Testis (tissue), 3 donors: ENCODE measurements around the gene ATP7B. TPM values are rescaled to one million over a fixed set of nuclear protein-coding genes. Genes with fewer than 3 reads are reported as not detected.

ENCODE experiments used
- DNase-seq: peaks from one replicate; pipeline ENCODE4 v3.0.0-alpha.2; 2019
- H3K27ac ChIP-seq, 2 donors: fragments of 200-600 bp; sonication (generic); one replicate each; pipeline ENCODE4 v1.5.1; 2019
- H3K27me3 ChIP-seq: fragments of 200-600 bp; sonication (generic); one replicate; pipeline ENCODE4 v1.5.1; 2019
- H3K36me3 ChIP-seq: fragments of 200-600 bp; sonication (generic); one replicate; pipeline ENCODE4 v1.5.1; 2017; ENCODE audit warnings: low read depth; ENCODE audit errors: missing control alignments
- H3K4me1 ChIP-seq: fragments of 200-600 bp; sonication (generic); one replicate; pipeline ENCODE4 v1.5.1; 2019
- H3K4me3 ChIP-seq, 2 donors: fragments of 200-600 bp; sonication (generic); one replicate each; pipeline ENCODE4 v1.5.1; 2017 to 2019
- H3K9me3 ChIP-seq: fragments of 200-600 bp; sonication (generic); one replicate; pipeline ENCODE4 v1.5.1; 2017
- POLR2A ChIP-seq: fragments of 450-650 bp; IDR thresholded peaks from one replicate; pipeline ENCODE4 v1.6.1; 2017; ENCODE audit warnings: antibody characterized with exemption, mild to moderate bottlenecking, moderate library complexity
- WGBS, 2 donors: methylation state at CpG; one replicate each; pipeline ENCODE4 v1.1.5; 2018; 5-methylcytosine and 5-hydroxymethylcytosine counted together
- intact Hi-C: fragments of 100-400 bp; cut with DNase I; formaldehyde crosslinking; loops from one replicate; pipeline ENCODE4 v1.15.1; 2023; ENCODE audit warnings: low total_unique reads
- polyA plus RNA-seq: library from polyadenylated mRNA; stranded (reverse); fragments of 350-450 nt; fragmentation: Illumina TruSeq; extraction: RNeasy Lipid Tissue Mini Kit (QIAGEN cat#74804); gene quantifications from one replicate; pipeline ENCODE4 v1.2.3, GENCODE V29; 2014; ENCODE audit warnings: low read depth, low replicate concordance; ENCODE audit not compliant: insufficient read depth
- total RNA-seq, 2 donors: library from RNA; depleted of rRNA; stranded (reverse); fragments of >200 nt; gene quantifications; one replicate each; pipeline ENCODE4 v1.2.3, GENCODE V29; 2016
- TF ChIP-seq, protein P1 (sequence below), 3 experiments: fragments of 450-650 bp in 2 of 3; fragments of 200-600 bp in 1 of 3; sonication (generic) in 1 of 3; IDR thresholded peaks; one replicate each; pipeline ENCODE4 v1.5.1; 2016 to 2019; ENCODE audit warnings: antibody characterized with exemption in 3 of 3, mild to moderate bottlenecking in 2 of 3, moderate library complexity in 1 of 3

ATP7B gene
- total and polyA plus RNA-seq, 3 donors from 2014 or later: 18.7 to 47.9 (median 41.3) TPM

DNA sequence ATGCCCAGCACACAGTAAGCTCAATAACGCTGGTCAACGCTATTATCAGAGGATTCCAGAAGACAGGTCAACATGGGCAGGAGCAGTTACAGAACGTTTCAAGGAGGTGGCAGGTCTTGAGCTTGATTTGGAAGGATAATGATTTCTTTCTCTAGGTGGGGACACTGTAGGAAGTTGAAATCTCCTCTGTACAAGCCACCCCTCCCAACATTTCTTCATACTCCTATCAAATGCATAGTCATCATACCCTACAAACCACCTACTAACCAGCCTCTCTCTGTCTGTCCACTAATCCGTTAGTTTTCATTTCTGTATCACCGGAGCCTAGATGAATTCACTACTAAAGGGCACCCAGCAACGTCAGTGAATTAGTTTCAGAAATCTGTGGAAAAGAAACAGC lies 1.3 kb downstream of the ATP7B start:
- Histone ChIP-seq H3K9me3 (no peaks in the 10 kb centered on the region), H3K27me3 (no peaks in the 10 kb centered on the region), H3K36me3 (no peaks in the 10 kb centered on the region), H3K4me3 (no peak overlapping the region), H3K4me1 (peaks cover 5% of the 10 kb centered on the region), H3K27ac (no peak overlapping the region)
- intact Hi-C loops: no loop called here
- TF ChIP-seq POLR2A: no peak
- TF ChIP-seq, protein P1, sequence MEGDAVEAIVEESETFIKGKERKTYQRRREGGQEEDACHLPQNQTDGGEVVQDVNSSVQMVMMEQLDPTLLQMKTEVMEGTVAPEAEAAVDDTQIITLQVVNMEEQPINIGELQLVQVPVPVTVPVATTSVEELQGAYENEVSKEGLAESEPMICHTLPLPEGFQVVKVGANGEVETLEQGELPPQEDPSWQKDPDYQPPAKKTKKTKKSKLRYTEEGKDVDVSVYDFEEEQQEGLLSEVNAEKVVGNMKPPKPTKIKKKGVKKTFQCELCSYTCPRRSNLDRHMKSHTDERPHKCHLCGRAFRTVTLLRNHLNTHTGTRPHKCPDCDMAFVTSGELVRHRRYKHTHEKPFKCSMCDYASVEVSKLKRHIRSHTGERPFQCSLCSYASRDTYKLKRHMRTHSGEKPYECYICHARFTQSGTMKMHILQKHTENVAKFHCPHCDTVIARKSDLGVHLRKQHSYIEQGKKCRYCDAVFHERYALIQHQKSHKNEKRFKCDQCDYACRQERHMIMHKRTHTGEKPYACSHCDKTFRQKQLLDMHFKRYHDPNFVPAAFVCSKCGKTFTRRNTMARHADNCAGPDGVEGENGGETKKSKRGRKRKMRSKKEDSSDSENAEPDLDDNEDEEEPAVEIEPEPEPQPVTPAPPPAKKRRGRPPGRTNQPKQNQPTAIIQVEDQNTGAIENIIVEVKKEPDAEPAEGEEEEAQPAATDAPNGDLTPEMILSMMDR (IDR thresholded peaks at IDR 0.05): no peak
- no peak for DNase-seq
- WGBS, 2 donors: 50 to 64% methylated on average over 6 of the region's 6 CpGs

DNA sequence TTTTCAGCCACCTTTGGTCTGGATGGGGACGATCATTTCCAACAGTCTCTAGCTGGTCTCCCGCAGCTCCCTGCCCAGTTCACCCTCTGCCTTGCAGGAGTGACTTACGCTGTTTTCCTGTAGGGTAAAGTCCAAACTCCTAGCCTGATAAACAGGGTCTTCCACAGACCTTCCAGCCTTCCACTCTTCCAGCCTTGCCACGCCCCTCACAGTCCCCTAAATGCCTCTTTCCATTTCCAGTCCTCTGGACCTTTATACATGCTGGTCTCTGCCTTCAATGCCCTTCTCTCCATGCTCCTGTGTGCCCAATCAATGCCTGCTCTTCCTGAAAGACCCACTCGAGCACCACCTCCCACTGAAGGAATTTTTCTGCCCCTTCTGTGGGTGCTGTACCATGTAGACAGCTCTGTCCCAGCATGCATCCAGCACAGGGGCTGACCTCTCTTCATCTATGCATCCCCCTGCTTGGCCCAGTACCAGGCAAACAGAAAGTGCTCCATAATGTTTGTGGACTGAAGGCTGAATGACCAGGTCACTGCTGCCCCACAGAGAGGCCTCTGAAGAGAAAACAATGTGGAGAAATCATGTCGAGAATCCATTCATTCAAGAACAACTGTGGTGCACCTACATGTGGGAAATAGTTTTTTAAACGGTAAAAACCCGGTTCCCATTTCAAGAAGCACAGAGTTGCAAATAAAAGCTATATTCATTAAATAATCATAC lies 4.6 kb downstream of the ATP7B start:
- H3K9me3 ChIP-seq: no peaks in the 10 kb centered on the region
- H3K27ac ChIP-seq: no peak overlapping the region
- no peaks in the 10 kb centered on the region for H3K36me3 ChIP-seq
- 91 to 95% methylated on average over 8 of the region's 8 CpGs for WGBS, 2 donors
- TF ChIP-seq, protein P1 (IDR thresholded peaks at IDR 0.05): no peak
- no peak for TF ChIP-seq POLR2A
- DNase-seq: no peak
- H3K4me1 ChIP-seq: peaks cover 5% of the 10 kb centered on the region
- H3K27me3 ChIP-seq: no peaks in the 10 kb centered on the region
- H3K4me3 ChIP-seq: no peak overlapping the region
- intact Hi-C loops: no loop called here

DNA sequence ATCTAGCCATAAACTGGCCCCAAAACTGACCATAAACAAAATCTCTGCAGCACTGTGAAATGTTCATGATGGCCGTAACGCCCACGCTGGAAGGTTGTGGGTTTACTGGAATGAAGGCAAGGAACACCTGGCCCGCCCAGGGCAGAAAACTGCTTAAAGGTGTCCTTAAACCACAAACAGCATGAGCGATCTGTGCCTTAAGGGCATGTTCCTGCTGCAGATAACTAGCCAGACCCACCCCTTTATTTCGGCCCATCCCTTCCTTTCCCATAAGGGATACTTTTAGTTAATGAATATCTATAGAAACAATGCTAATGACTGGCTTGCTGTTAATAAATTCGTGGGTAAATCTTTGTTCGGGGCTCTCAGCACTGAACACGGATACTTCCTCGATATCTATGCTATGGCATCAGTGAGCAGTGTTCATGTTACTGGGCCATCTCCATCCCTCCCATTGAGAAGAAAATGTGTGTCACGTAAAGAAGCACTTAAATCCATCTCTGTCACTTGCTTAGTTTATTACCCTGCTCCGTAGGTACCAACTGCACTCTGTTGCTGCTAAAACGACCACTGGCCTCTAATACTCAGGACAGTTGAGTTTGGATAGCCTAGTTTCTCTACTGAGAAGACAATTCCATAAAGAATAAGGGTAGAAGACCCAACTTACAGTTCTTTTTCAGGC lies 5.3 kb downstream of the ATP7B start:
- TF ChIP-seq POLR2A: no peak
- TF ChIP-seq, protein P1 (IDR thresholded peaks at IDR 0.05): no peak
- no peaks in the 10 kb centered on the region for H3K9me3 ChIP-seq
- DNase-seq: no peak
- H3K4me1 ChIP-seq: peaks cover 3% of the 10 kb centered on the region
- H3K36me3 ChIP-seq: no peaks in the 10 kb centered on the region
- H3K27me3 ChIP-seq: no peaks in the 10 kb centered on the region
- intact Hi-C loops: no loop called here
- no peak overlapping the region for H3K4me3 ChIP-seq
- no peak overlapping the region for H3K27ac ChIP-seq
- 89 to 92% methylated on average over 13 of the region's 13 CpGs for WGBS, 2 donors

DNA sequence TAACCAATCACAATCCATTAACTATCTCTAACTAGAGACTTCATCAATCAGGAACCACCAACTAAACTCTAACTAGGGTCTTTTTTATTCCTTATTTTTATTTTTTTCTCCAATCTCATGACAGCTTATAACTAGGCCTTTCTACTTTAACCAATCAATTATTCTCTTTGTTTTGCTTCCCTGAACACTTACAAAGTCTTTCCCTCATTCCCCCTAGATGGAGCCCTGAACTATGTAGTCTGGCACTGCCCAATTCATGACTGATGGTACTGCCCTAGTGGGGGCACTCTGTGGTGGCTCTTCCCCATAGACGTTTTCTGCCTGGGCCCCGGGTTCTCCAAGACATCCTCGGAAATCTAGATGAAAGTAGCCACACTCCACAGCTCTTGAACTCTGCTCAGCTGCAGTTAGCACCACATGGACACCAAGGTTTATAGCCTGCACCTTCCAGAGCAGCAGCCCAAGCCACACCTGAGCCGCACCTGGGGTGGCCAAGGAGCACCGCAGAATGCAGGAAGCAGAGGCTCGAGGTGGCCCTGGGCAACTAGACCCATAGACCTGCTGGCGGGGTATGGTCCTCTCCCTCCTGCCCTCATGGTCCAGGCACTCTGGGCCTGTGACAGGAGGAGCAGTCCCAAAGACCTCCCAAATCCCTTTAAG lies 6.6 kb downstream of the ATP7B start:
- no peaks in the 10 kb centered on the region for H3K27me3 ChIP-seq
- no peak for DNase-seq
- H3K27ac ChIP-seq: no peak overlapping the region
- intact Hi-C loops: no loop called here
- H3K4me3 ChIP-seq: no peak overlapping the region
- 87 to 94% methylated on average over 7 of the region's 7 CpGs for WGBS, 2 donors
- no peaks in the 10 kb centered on the region for H3K4me1 ChIP-seq
- no peaks in the 10 kb centered on the region for H3K36me3 ChIP-seq
- TF ChIP-seq, protein P1 (IDR thresholded peaks at IDR 0.05): no peak
- TF ChIP-seq POLR2A: no peak
- no peaks in the 10 kb centered on the region for H3K9me3 ChIP-seq
